Cerebellar nuclear complex (tissue), 1 donor: ENCODE results near the gene INPP5A.
"Not testable (repeated sequence)": the region's sequence is repeated elsewhere in the genome, so short reads cannot be mapped to it uniquely, and the experiment has no call there.

Experiments
- DNase-seq, 2 experiments: peaks; one replicate each; lab custom pipeline; 2025; lab: John Stamatoyannopoulos, UW

INPP5A gene

DNA sequence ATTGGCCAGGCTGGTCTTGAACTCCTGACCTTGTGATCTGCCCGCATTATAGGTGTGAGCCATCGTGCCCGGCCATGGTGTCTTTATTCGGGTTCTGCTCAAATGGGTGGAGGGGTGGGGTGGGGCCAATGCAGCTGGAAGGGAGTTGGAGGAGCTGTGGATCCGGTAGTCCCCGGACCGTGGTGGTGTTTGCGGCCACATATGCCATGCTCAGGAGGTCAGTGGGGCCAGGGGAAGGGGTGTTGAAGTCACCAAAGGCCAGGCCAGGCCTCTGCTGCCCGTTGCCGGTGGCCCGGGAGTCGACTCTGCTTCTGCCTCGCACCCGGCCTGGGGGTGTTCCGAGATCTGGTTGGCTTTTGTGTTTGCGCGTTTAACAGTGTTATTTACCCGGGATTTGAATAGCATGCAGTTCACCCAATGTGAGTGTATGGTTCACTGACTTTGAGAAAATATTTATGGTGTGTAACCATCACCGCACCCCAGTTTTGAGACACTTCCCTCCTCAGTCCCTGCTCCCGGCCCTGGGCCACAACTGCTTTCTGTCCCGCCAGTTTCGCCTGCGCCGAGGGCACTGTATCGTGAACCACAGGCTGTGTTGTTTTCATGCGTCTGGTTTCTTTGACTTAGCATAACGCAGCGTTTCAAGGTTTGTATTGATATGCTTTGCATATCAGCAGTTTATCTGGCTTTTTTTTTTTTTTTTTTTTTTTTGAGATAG is 10.7 kb downstream of the INPP5A start:
- no peak for DNase-seq

DNA sequence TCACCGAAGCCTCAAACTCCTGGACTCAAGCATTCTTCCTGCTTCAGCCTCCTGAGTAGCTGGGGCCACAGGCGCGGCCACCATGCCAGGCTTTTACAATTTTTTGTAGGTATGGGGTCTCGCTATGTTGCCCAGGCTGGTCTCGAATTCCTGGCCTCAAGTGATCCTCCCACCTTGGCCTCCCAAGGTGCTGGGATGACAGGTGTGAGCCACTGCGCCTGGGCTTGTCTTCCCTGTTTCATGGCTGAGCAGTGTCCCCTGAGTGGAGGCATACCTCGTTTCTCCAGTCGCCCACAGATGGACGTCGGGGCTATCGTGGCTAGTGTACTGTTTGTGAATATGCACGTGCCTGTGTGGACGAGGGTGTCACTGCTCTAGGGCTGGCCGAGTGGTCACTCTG is 11.3 kb downstream of the INPP5A start:
- DNase-seq: no peak

DNA sequence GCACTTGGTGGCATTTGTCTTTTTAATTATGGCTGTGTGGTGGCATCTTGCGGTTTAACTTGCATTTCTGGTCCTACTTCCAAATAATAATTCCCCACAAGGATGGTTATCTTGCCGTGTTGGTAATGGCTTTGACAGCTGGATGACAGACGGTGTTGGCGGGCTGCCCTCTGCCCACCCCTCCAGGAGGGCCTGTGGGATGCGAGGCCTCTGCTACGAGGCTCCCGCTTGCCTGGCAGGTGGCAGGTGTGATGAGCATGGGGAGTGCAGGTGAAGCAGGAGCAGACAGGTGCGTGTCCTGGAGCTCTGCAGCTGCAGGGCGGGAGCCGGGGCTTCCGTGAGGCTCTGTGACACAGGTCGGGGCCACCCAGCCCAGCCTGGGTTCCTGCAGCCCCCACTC is 11.8 kb downstream of the INPP5A start:
- no peak for DNase-seq

DNA sequence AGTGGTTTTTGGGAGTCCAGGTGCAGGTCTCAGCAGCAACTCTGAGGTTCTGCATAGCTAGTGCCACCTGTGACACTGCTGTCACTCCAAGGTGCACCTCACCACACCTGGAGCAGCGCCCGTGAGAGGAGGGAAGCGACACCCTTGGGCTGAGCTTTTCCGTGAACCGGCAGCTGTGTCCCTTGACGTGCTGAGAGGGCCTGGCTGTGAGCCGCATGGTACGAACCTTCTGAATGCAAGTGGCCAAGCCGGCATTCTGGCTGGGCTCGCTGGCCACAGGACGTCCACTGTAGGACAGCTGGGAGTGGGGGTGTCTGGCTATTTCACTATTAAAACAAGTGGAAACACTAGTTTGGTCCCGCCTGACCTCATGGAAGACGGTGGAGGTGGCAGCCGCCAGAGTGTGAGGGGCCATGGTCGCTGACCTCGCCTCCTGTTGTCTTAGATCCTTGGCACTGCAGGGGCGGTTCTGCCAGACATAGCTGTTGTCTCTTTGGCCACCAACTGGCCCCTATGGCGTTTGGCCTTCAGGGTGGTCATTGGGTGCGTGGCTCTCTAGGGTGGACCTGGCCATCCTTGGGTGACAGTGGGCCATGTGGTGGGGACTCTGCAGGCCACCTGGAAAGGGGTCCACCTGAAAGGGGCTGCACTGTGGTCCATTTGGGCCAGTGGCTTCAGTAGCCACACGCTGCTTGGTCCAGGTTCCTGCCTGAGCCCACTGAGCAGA is 12.9 kb downstream of the INPP5A start:
- no peak for DNase-seq

DNA sequence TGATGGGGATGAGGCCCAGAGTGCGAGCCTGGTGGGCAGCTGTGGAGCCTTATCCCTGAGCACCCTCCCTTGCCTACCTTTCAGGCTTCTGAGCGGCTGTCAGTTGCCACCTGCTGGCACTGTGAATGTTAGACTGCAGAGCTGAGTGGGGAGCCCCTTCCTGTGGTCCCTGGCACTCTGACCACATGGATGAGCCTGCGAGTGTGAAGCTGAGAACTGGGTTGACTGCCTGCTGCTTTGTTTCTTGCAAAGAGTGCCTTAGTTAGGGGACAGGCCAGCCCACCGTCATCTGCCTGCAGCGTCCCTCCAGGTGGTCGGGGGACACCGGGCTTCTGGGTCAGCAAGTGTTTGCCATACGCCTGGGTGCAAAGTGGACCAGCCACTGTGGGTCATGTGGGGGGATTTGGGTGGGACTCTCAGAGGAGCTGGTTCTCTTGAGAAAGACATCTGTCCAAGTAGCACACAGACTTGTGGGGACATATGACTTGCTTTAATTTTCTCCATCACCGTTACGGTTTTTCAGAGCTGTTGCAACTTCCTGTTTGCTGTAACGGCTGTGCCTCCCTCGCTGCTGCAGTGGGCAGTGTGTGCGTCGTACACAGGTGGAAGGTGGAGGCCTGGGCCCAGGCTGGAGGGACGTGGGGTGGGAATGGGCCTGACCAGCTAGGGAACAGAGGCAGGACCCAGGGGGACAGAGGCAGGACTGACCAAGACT is 13.7 kb downstream of the INPP5A start:
- DNase-seq: no peak

DNA sequence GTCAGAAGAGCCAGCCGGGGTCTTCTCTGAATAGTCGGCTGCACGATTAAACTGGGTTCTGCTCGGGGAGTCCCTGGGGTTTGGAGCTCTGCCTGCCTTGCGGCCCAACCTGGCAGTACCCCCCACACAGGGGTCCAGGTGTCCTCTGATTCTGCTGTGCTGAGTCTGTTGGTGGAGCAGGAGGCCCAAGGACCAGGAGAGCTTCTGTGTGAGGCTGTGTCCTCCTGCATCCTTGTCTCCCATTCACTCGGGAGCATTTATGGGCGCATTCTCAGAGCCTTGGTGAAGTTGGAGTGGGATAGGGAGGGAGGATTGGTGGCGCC is 14.2 kb downstream of the INPP5A start:
- no peak for DNase-seq

DNA sequence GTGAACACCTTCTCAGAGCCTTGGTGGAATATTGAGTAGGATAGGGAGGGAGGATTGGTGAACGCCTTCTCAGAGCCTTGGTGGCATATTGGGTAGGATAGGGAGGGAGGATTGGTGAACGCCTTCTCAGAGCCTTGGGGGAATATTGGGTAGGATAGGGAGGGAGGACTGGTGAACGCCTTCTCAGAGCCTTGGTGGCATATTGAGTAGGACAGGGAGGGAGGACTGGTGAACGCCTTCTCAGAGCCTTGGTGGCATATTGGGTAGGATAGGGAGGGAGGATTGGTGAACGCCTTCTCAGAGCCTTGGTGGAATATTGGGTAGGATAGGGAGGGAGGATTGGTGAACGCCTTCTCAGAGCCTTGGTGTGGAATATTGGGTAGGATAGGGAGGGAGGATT is 15.0 kb downstream of the INPP5A start:
- not testable (repeated sequence) for DNase-seq

DNA sequence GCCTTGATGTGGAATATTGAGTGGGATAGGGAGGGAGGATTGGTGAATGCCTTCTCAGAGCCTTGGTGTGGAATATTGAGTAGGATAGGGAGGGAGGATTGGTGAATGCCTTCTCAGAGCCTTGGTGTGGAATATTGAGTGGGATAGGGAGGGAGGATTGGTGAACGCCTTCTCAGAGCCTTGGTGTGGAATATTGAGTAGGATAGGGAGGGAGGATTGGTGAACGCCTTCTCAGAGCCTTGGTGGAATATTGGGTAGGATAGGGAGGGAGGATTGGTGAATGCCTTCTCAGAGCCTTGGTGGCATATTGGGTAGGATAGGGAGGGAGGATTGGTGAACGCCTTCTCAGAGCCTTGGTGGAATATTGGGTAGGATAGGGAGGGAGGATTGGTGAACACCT is 16.0 kb downstream of the INPP5A start:
- DNase-seq: not testable (repeated sequence)

DNA sequence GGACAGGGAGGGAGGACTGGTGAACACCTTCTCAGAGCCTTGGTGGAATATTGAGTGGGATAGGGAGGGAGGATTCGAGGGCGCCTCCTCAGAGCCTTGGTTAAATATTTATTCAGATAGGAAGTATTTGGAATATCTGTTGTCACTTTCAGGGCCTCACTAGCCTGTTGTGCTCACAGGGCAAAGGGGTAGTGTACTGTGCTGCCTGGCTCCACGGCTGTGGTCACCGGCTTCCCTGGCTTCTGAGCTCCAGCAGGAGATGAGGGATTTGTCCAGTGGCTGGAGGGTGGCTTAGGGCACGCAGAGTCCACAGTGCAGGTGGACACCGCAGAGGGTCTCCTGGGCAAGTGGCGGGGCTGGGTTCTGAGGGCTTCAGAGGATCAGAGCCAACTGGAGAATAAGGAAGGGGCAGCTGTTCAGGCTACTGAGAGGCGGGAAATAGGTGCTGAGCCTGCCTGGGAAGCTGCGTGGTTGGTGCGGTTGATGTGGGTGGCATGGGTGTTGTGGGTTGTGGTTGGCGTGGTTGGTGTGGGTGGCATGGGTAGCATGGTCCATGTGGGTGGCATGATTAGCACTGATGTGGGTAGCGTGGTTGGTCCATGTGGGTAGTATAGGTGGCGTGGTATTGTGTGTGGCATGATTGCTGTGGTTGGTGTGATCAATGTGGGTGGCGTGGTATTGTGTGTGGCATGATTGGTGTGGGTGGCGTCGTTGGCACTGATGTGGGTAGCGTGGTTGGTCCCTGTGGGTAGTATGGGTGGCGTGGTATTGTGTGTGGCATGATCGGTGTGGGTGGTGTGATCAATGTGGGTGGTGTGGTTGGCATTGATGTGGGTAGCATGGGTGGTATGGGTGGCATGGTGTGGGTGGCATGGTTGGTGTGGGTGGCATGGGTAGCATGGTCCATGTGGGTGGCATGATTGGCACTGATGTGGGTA is 16.7 kb downstream of the INPP5A start:
- no peak for DNase-seq

DNA sequence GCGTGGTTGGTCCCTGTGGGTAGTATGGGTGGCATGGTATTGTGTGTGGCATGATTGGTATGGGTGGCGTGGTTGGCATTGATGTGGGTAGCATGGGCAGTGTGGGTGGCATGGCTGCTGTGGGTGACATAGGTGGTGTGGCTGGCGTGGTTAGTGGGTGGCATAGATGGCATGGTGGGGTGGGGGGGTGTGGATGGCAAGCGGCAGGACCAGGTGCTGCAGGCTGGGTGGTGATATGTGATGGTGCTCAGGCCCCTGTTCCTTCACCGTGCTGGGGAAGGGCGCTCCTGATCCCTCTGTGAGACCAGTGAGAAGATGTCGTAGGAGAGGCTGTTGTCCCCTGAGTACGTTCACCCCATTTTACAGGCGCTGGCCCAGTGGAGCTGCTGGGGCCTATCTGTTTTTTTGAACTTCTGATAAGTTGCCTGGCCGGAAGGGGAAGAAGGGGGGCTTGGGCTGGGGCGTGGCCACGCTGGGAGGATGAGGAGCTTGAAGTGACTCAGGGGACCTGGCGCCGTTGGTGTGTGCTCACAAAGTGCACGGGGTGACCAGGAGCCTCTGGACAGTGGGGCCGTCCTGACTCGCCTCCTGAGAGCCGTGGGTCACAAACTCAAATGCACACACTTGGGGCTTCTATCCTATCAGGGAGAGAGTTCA is 17.5 kb downstream of the INPP5A start:
- no peak for DNase-seq

DNA sequence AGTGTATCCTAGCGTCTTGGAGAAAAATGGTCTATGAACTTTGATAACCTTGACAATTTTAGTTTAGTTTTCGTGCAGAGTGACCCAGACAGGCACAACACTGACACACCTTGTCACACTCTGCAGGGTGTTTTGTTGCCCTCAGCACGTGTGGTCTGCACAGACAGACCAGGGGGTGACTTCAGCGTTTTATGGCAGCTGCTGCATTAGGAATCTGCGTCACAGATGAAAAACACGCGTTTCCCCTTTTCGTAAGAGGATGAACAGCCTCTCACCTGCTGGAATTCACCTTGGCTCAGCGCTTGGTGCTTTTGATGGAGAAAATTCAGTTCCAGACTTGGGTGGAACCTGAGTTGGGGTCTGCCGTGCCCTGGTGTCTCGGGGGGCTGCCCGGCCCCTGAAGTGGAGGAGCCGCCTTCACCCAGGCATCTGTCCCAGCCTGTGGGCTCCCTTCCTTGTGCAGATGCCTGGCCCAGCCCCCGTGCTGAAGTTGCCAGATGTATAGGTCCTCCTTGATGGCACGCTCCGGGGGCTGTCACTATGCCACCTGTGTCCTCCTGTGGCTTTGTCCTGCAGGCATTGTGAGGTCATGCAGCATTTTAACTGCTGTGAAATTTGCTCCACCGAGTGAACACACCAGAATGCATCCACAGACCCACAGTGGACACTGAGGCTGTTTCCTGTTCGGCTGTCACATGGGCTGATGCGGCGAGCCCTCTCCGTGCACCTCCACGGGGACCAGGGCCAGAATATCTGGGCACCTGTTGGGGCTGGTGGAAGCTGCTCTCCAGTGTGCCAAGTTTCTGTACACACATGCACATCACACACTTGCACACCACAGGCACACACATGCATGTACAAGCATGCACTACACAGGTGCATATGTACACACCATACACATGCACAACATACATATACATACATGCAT is 18.3 kb downstream of the INPP5A start:
- DNase-seq: no peak

DNA sequence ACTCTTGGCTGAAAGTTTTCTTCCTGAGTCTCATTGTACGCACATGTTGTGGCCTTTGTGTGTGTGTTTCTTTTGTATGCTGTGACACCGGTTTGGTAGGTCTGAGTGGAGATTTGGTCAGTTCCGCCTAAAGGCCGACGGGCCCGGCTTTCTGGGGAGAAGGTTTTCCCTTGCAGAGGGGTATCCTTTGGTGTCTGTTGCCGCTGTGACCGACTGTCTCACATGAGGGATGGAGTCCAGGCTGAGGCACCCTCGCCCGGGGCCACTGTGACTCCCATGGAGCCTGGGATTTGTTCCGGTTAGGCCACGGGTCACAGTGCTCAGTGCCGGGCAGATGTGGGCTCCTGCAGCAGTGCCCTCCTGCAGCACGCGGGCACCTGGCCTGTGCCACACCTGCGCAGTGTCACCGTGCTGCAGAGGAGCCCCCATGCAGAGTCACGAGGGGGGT is 19.4 kb downstream of the INPP5A start:
- no peak for DNase-seq

DNA sequence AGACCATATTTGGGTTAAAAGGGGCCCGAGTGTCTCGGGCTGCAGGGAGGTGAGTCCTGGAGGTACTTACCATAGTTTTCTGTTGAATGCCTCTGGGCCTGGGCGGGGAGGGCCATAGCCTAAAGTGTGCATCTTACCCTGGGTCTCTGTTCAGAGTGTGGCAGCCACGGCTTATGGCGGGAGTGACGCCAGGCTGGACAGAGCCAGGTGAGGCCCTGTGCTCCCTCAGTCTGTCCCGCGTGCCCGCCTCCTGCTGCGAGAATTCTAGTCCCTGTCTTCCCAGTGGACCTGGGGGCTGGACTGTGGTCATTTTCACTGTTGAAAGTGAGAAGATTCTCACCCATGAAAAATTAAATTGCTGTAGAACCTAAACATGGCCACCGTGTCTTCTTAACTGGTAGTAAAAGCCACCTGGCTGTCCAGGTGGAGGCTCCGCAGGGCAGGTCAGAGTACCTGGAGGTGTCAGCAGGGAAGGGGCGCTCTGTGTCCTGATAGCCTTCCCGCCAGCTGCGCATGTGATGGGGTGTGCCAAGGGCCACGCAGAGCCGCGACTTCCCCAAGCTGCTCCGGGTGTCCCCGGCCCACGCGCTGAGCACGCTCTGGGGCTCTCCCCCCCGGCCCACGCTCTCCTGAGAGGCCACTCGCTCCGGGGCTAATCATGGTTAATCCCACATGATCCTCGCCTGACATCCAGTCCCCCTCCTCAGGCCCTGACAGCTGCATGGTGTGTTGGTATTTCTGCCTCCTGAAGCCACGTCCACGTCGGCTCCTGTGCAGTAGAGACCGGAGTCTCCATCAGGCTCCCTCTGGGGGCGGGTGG is 20.3 kb downstream of the INPP5A start:
- DNase-seq: no peak

DNA sequence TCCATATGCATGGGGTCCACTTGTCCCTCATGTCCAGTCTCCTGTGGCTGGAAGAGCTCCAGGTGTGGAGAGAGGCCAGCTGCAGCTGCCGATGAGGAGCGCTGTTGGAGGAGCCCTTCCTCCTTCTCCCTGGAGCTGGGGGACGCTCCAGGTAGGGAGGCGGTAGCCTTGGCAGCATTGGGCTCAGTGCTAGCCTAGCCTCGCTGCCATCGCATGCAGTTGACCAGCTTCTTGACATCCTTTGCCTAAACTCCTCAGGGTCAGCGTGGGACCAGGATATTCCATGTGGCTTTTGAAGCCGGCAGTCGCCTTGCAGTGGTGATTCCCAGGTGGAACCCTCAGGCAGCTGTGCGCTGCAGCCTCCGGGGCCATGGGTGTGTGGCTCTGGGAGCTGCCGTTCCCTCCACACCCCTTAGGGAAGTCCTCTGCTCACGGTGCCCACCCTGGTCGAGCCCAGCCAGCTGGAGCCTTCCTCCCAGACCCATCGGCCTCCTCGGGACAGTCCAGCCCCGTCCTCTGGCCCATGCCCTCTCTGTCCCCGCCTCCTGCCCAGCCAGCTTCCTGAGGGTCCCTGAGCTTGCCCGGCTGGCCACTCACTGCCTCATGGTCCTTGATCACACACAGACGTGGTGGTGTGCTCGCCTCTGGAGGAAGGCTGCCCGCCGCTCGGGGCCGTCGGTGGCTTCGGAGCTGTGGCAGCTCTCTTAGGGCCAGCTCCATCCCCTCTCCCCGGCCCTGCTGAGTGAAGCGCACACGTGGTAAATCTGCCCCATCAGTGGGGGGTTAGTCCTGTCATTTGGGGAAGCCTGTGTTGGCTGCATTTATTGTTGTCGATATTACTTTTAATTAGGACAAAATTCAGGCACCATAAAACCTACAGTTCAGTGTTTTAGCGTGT is 21.2 kb downstream of the INPP5A start:
- DNase-seq: no peak

DNA sequence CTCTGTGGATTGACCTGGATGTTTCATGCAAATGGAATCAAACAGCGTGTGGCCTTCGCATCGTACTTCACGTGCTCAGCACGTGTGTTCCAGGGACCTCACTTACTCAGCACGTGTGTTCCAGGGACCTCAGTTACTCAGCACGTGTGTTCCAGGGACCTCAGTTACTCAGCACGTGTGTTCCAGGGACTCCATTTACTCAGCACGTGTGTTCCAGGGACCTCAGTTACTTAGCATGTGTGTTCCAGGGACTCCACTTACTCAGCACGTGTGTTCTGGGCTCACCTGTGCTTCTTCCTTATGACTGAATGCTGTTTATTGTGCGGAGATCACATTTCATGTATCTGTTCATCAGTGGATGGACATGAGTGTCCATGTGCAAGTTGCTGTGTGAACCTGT is 22.0 kb downstream of the INPP5A start:
- no peak for DNase-seq

DNA sequence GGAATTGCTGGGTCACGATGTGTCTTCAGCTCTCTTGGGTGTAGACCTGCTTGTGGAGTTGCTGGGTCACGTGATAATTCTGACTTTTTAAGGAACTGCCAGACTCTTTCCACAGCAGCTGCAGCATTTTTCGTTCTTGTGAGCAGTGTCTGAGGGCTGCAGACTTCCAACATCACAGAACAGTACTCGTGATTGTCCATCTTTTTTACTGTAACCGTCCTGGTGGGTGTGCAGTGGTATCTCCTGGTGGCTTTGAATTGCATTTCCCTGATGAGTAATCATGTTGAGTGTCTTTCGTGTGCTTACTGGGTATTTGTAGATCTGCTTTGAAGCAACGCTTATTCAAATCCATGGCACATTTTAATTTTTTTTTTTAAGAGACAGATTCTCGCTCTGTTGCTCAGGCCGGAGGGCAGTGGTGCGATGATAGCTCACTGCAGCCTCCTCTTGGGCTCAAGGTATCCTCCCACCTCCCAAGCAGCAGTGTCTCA is 22.7 kb downstream of the INPP5A start:
- no peak for DNase-seq

DNA sequence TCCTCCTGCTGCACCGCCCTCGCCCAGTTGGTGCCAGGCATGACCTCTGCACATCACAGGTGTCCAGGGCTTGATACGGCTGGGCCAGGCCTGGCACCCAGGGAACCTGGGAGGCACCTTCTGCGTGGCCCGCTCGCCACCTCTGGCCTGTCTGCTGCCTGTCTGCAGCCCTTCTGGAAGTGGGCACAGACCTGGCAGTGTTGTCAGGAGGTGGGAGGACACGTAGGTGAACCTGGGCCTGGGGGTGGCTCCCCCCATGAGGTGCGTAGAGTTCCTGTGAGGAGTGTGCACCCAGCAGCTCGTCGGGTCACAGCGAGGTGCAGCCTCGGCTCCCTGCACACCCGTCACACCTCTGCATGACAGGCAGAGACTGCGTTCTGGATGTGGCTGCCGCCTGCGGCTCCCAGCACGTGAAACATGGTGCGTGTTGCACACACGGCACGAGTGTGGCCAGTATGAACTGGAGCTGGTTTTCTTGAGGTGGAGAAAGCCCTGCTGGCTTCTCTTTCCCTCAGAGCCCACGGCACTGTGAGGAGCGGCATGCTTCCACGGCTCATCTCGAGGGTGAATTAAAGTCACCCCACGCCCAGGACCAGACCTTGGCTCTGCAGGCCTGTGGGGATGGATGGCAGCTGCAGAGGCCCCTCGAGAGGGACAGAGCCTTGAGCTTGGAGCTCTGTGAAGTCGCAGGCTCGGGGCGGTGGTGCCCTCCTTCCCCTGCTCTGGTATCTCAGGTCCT is 24.8 kb downstream of the INPP5A start:
- DNase-seq: no peak
